Dermis microvascular lymphatic vessel endothelial cell (primary cell): Measurements from ENCODE around the gene FRMPD2. TPM values are rescaled to one million over a fixed set of nuclear protein-coding genes. Genes with fewer than 3 reads are reported as not detected.

Experiments used
- DNase-seq, 2 donors: peaks; one replicate each; pipeline versions ENCODE4 v3.0.0 to v3.0.0-alpha.2; 2010; ENCODE audit warnings: low read depth in 2 of 2
- total RNA-seq: library from RNA; depleted of rRNA; stranded (reverse); fragments of >200 nt; gene quantifications from 2 replicates; pipeline ENCODE4 v1.2.1, GENCODE V29; 2014

Gene FRMPD2, protein sequence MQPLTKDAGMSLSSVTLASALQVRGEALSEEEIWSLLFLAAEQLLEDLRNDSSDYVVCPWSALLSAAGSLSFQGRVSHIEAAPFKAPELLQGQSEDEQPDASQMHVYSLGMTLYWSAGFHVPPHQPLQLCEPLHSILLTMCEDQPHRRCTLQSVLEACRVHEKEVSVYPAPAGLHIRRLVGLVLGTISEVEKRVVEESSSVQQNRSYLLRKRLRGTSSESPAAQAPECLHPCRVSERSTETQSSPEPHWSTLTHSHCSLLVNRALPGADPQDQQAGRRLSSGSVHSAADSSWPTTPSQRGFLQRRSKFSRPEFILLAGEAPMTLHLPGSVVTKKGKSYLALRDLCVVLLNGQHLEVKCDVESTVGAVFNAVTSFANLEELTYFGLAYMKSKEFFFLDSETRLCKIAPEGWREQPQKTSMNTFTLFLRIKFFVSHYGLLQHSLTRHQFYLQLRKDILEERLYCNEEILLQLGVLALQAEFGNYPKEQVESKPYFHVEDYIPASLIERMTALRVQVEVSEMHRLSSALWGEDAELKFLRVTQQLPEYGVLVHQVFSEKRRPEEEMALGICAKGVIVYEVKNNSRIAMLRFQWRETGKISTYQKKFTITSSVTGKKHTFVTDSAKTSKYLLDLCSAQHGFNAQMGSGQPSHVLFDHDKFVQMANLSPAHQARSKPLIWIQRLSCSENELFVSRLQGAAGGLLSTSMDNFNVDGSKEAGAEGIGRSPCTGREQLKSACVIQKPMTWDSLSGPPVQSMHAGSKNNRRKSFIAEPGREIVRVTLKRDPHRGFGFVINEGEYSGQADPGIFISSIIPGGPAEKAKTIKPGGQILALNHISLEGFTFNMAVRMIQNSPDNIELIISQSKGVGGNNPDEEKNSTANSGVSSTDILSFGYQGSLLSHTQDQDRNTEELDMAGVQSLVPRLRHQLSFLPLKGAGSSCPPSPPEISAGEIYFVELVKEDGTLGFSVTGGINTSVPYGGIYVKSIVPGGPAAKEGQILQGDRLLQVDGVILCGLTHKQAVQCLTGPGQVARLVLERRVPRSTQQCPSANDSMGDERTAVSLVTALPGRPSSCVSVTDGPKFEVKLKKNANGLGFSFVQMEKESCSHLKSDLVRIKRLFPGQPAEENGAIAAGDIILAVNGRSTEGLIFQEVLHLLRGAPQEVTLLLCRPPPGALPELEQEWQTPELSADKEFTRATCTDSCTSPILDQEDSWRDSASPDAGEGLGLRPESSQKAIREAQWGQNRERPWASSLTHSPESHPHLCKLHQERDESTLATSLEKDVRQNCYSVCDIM (N-terminal part only)
- total RNA-seq, result 0.13 TPM in 2 replicates

DNA sequence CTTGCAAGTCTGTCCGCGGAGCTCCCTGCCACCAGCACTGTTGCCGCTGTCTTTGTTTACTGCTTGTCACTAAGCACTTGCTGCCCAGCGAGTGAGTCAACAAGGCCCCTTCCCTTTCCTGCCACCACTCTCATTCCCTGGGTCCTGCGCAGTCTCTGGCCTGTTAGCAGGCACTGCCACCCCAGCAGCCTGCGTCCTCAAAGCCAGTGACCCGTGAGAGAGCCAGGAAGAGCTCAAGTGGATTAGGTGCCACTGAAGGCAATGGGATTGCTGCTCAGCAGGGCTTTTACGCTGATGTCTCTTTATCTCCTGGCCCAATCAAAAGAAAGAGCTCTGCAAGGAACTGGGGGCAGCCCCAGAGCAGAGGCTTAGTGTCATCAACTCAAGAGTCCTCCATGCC, at the start of gene FRMPD2:
FRMPD2 (minus strand) TSS at position 61 of the 400 bp plus-strand sequence. CDS start 129 bp downstream, outside the sequence.
- no peak for DNase-seq

DNA sequence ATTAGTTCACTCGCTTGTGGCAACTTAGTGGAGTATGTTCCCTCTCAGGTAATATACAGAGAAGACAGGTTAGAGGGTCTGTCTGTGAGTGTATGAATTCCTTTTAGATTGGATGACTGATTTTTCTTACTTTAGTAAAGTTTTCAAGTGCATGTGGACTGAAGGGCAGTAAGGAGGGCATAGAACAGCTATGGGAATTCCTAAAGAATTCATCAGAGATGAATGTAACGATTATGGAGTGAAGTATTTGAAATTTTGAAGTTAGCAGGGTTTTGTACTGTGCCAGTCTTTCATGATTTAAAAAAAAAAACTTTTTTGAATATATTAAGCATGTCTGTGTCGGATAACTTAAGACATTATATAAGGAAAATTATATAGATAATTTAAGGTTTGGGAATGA, 47.5 kb upstream of the FRMPD2 start:
- DNase-seq, result no peak

DNA sequence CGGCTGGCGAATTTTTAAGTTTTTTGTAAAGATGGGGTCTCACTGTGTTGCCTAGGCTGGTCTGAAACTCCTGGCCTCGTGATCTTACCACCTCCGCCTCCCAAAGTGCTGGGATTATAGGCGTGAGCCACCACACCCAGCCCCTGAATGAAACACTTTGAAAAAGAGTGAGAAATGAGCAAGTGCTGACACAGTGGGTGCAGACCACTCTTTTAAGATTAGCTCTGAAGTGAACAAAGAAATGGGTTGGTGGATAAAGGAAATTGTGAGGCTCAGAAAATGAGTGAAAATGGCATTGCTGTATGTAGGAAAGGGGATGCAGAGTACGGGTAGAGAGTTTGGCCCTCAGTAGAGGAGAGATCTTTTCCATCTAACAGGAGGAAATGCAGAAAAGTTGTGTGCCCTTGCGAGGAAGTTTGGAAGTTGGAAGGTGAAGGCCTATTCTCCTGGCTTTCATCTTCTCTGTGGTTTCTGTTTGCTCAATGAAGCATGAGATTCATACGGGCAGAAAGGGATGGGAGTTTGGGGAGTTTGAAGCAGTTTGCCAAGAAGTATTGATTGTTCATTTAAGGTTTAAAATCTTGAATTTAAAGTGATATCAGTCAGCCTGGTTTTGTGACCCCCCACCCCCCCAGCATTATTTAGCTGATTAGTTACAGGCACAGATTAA, 43.0 kb upstream of the FRMPD2 start:
- DNase-seq, result no peak

DNA sequence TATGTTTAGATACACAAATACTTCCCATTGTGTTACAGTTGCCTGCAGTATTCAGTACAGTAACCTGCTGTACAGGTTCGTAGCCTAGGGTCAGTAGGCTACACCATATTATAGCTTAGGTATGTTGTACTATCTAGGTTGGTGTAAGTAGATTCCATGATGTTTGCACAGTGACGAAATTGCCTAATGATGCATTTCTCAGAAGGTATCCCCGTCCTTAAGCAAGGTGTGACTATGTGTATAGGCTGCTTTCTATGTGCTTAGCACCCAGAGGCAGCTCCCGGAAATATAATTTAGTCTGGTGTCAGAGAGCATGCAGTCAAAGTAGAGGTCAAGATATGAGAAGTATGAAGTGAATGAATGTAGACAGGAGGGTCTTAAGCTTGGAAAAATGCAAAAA, 41.7 kb upstream of the FRMPD2 start:
- DNase-seq, result no peak

DNA sequence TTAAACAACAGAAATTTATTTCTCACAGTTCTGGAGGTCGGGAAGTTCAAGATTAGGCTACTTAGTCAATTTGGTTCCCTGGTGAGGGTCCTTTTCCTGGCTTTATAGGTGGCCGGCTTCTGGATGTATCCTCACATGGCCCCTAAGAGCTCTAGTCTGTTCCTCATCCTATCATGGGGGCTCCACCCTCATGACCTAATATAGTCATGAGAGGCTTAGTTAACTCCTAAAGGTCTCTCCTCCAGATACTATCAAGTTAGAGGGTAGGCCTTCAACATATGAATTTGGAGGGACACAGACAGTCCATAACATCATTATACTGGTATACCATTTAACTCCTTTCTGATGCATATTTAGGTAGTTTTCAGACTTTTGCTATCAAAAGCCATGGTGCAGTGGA, 39.6 kb upstream of the FRMPD2 start:
- no peak for DNase-seq

DNA sequence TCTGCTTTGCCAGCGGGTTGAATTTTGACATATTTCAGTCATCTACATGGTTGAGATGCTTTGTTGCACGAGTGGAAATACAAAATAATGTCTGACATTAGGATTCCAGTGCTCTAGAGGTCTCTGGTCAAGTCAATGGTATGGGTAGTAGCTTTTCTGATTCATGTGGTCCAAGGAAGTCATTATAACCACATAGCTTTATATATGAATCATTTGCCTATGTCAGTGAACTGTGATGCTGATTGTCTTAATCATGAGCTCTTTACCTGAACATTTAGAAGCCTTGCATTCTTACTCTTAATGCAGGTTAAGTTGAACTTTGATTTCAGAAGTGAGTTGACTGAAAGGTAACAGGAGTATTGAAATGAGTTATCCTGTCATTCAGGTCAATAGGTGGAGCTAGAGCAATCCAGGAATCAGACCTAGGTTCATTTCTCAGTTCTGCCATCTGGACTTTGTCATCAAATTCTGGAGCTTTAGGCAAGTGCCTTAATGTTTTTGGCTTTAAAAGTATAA, 35.3 kb upstream of the FRMPD2 start:
- peak in 1 of 2 donors; percentile 35 for DNase-seq

DNA sequence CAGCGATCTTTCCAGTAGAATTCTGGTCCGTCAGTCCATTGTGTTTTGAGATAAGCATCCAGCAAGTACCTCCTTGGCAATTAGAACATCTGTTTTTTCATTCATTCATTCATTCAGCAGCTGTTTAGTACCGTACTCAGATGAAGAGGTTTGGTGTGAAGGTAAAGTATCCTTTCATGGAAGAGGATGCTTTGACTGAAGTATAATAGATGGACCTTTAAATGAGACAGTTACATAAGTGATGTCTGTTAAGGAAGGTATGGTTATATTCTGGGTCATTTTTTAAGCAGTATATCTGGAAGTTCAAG, 33.2 kb upstream of the FRMPD2 start:
- no peak for DNase-seq

DNA sequence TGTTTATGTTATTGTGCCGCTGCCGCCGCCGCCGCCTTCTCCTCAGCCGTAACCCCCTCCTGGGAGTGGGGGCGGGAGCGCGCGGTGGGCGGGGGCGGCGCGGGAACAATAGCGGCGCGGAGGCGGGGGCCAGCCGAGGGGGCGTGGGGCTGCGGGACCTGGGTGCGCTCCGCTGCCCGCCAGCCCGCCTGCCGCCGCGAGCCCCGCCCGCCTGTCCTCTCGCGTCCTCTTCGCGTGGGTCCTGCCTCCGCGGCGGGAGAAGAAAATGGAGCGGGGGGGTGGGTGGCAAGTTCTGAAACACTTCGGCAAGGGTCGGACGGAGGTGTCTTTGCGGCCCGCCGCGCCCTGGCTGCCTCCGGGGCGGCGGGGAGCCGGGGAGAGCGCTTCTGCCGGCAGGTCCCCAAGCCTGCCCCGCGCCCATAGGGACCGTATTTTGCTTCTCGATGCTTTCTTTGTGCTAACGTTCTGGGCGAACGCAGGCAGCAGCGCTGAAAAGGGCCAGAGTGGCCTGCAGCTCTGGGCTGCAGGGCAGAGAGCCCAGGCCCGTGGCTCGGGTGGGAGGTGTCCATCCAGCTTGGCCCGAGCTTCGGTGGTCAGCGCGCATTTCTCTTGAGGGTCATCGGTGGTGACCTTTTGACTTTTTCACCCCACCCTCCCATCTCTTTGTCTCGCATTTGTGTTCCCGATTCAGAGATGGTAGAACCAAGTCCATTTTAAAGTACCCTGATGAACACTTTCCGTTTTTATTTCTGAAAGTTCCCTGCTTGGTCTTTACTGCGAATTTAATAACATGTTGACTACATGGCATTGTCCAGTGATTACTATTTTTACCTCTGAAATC, 32.6 kb upstream of the FRMPD2 start:
- peak; percentile 16 to 77 for DNase-seq

DNA sequence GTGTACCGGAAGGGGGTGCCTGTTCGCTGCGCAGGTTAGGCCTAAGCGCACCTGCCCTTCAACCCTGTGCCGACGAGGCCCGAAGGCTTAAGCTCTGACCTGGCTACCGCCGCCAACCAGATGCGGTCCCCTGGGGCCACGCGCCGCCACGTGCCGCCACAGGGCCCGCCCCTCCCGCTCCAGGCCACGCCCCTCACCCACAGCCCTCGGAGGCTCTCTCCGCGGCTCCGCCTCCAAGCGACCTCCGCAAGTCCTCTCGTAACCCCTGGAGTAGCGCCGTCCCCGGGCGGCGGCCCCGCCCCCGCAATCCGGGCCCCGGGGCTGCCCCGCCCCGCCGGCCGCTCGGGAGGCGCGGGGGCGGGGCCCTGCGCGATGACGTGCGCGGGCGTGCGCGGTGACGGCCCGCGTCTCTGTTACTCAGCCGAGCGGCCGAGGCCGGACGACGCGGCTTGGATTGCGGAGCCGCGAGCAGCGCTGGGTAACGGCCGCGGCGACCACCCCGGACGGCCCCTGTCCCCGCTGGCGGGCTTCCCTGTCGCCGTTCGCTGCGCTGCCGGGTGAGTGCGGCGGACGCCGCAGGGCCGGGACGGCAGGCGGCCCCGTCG, 31.9 kb upstream of the FRMPD2 start, which contains the start of gene MAPK8:
MAPK8 (plus strand) TSS at position 413 of the 605 bp plus-strand sequence. CDS start 94,984 bp downstream, outside the sequence.
- peak; percentile 74 to 85 for DNase-seq

DNA sequence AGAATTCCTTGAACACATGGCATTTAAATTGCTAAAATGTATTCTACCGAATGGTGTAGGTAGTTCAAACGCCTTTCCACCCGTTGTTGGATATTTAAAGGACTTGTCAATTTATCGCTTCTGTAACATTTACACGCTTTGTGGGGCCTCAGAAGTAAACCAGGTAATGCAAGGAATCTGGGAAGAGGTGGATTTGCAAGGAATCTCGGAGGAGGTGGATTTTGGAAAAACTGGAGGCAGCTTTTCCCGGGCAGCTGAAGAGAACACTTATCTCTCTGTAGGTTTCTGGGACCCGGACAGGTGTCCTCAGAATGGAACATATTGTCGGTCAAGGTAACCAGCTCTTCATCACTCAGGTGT, 31.4 kb upstream of the FRMPD2 start:
- DNase-seq, result peak in 1 of 2 donors; percentile 2

DNA sequence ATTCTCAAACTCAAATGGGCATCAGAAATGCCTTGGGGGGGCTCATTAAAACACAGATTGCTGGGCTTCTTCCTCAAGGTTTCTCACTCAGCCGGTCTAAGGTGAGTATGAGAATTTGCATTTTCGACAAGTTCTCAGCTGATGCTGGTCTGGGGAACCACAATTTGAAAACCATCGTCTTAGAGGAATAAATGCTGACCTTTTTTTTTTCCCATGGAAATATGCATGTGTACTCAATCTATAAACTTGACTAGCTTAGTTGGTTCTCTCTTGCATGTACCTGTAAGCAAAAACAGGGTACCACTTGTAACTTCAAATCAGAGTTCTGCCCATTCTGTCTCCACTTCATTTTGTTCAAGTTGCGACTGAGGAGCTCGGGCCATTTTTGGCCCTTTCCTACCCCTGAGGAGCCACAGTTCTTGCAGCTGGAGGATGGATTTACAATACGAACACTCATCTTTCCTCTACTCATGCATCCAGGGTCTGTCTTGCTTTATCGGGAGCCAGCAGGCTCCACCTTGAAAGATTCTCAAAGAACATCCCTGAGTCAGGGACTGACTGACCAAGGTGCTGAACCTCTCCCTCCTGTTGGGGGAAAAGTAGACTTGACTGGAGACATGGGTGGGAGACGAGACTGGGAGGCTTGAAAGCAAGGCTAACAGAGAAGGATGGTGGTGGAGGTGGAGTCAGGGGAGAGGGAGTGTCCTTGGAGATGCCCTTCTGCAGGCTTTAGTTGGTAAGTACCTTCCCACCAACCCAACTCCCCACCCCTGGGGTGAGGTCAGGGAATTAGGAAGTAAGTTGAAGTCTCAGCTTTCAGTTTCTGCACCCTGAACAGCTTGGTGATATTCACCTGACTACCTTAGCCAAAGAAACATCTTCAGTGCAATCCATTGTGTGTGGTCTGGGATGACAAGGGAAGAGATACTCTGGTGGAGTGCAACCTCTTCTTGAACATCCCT, 28.3 kb upstream of the FRMPD2 start:
- no peak for DNase-seq

DNA sequence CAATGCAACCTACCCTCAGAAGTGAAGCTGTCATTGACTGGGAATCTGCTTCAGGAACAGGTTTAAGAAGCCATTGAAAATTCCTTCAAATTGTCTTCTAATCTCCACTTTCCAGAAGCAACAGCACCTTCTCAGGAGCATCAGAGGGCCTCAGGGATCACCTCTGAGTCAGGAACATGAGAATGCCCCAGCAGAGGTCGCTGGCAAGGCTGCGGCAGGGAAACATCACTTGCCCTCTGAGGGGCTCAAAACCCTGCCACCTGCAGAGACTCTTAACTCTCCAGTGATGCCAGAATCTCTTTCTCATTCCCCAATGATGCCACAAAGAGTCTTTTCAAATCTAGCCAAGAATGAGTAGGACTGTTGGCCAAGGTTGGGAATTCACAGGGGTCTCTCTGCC, 26.1 kb upstream of the FRMPD2 start:
- no peak for DNase-seq

DNA sequence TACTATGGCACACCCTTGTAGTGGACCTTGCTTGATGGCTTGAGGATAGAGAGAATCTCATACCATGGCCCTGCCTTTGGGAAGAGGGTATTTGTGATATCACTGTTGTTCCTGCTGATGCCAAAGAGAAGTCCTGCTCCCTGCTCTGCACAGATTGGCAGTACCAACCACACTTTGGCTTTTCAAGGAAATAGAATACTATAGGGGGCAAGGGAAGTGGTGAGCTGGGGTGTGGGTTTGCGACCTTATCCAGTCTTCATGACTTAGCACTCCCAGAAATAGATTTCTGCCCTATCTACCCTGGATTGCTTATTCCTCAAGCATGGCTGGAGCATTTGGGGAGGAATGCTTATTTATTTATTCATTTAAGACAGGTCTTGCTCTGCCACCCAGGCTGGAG, 25.2 kb upstream of the FRMPD2 start:
- no peak for DNase-seq

DNA sequence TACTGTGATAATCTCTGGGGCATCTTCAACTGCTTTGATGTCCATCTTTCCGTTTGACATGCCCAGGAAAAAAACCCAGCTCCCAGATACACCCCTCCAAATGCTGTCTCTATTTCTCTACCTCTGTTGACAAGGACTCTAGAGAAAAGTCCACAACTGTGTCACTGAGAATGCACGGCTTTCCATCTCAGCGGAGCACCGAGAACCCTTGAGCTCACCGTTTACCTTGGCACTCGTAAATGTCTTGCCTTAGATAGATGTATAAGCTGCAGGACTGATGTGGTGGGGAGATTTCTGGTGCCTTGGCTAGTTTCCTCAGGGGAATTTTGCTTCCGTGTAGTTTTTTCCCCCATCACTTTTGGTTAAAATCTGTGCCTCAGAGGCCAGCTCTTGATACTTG, 24.6 kb upstream of the FRMPD2 start:
- DNase-seq, result no peak

DNA sequence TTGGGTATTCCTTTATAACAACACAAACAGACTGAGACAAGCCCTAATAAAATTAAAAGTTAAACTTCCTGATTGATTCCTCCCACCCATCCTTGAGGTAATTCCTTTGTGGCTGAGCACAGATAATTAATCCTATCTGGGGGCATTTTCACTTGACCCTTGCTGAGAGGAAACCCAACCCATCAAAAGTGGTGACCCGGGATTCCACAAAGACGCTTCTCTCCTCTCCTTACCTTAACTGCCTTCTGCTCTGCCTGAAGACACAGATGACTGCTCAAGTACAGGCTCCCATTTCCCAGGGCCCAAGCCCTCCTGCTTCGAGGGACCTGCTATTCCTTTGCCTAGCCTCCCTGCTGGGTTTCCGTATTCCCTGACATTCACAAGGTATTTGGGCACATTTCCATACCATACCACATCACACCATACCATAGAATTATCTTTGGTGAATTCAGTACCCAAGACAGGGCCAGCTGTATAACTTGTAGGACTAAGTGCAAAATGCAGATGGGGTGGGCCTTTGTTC, 22.1 kb upstream of the FRMPD2 start:
- no peak for DNase-seq

DNA sequence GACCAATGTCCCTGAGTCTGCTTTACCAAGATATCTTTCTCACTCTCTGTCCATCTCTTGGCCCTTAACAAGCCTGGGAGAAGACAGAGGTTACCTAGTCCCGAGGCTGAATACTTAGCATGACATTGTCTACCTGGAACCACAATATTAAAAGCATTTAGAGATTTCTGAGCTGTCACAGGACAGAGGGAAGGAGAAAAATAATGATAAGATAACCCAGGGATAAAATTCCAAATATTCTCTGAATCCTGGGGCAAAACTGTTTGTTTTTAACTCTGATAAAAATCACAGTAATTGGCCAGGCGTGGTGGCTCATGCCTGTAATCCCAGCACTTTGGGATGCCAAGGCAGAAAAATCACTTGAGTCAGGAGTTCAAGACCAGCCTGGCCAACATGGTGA, 19.9 kb upstream of the FRMPD2 start:
- DNase-seq, result no peak

DNA sequence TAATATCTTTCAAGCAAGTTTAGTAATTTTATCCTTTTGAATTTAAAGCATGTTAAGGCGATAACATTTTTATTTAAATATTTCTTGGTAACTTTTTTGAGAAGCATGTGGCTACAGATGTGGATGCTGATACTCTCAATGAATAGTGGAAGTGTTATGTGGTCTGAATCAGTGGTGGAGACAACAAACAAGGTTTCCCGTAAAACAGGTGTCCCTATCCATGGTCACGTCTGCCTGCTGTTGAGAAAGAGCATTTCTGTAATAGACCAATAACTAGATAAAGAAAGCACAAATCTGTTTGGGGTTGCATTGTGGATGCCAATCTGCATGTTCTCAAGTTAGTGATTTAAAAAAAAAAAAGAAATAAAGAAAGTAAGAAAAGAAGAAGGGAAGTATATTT, 18.1 kb upstream of the FRMPD2 start:
- DNase-seq, result no peak

DNA sequence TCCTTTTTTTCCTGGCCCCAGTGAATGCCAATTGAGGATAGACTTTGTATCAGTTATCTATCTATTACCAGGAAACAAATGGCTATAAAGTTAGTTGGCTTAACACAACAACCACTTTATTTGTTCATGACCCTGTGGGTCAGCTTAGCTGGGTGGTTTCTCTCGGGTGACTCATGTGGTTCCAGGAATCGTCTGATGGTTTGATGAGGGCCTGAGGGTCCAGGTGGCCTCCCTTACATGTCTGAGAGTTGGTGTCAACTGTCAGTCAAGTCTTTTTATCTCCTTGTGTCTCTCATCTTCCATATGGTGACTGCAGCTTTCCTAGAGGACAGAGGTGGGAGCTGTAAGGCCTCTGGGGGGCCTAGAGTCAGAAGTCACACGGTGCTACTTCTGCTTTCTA, 16.7 kb upstream of the FRMPD2 start:
- DNase-seq, result no peak
